A549 (cell line): ENCODE data around the gene BAIAP2L1.

Experiments
- CBX2 ChIP-seq: fragments of 200-600 bp; sonication (generic); IDR thresholded peaks from 2 replicates; pipeline ENCODE4 v1.6.1; 2016; ENCODE audit warnings: low read depth, mild to moderate bottlenecking, borderline replicate concordance
- MAFK ChIP-seq: fragments of 450-650 bp; IDR thresholded peaks from 2 replicates; pipeline ENCODE4 v1.6.1; 2014; ENCODE audit not compliant: partially characterized antibody

GRCh38 chr7:98352621-98353020 is 48.3 kb downstream of the BAIAP2L1 start:
- no peak for TF ChIP-seq MAFK
- TF ChIP-seq CBX2: no peak
